Stimulated activated CD4-positive, alpha-beta T cell treated with anti-CD3 and anti-CD28 coated beads, Interleukin-4, amount 100 ng/mL, for 4 hours (primary cell): ENCODE results near the gene PSG5.
"Not testable (repeated sequence)": the region's sequence is repeated elsewhere in the genome, so short reads cannot be mapped to it uniquely, and the experiment has no call there.

ENCODE experiments used
- DNase-seq, 2 experiments: peaks; one replicate each; pipeline ENCODE4 v3.0.0-alpha.2; 2020

The PSG5 gene

GRCh38 chr19:43181869-43182771 is 4.2 kb downstream of the PSG5 start:
- DNase-seq, result not testable (repeated sequence)

- not testable (repeated sequence) for DNase-seq
These were observed 6.7 kb downstream of the PSG5 start for GRCh38 chr19:43179569-43180147.

- not testable (repeated sequence) for DNase-seq
These were observed 7.8 kb downstream of the PSG5 start for GRCh38 chr19:43178577-43178976.

- not testable (repeated sequence) for DNase-seq
These were observed 20.4 kb downstream of the PSG5 start for GRCh38 chr19:43165906-43166305.

GRCh38 chr19:43163135-43163534 is 23.2 kb downstream of the PSG5 start:
- DNase-seq, result not testable (repeated sequence)

GRCh38 chr19:43162261-43162660 is 24.1 kb downstream of the PSG5 start:
- DNase-seq, result not testable (repeated sequence)

GRCh38 chr19:43152214-43152613 is 34.1 kb downstream of the PSG5 start:
- DNase-seq, result no peak

GRCh38 chr19:43149788-43150187 is 36.5 kb downstream of the PSG5 start:
- not testable (repeated sequence) for DNase-seq

- no peak for DNase-seq
These were observed 38.1 kb downstream of the PSG5 start for GRCh38 chr19:43148233-43148632.

GRCh38 chr19:43141763-43142162 is 44.6 kb downstream of the PSG5 start:
- not testable (repeated sequence) for DNase-seq

- no peak for DNase-seq
These were observed 53.6 kb downstream of the PSG5 start for GRCh38 chr19:43132696-43133095.

GRCh38 chr19:43131281-43131842 is 55.0 kb downstream of the PSG5 start:
- not testable (repeated sequence) for DNase-seq

- not testable (repeated sequence) for DNase-seq
These were observed 57.1 kb downstream of the PSG5 start for GRCh38 chr19:43129197-43129596.

- DNase-seq, result not testable (repeated sequence)
These were observed 59.0 kb downstream of the PSG5 start for GRCh38 chr19:43127336-43127735.

GRCh38 chr19:43126720-43127119 is 59.6 kb downstream of the PSG5 start:
- DNase-seq, result no peak

- no peak for DNase-seq
These were observed 62.0 kb downstream of the PSG5 start for GRCh38 chr19:43124360-43124759.

GRCh38 chr19:43120433-43121026 is 65.8 kb downstream of the PSG5 start:
- not testable (repeated sequence) for DNase-seq

GRCh38 chr19:43119526-43119925 is 66.8 kb downstream of the PSG5 start:
- not testable (repeated sequence) for DNase-seq
